HCT116 (cell line): ENCODE data around the gene KIR2DL3.
"Not testable (repeated sequence)": the region's sequence is repeated elsewhere in the genome, so short reads cannot be mapped to it uniquely, and the experiment has no call there.

ENCODE experiments used
- ATF3 ChIP-seq: IDR thresholded peaks from 2 replicates; pipeline ENCODE4 v1.6.1; 2012
- CBX3 ChIP-seq: IDR thresholded peaks from 2 replicates; pipeline ENCODE4 v1.6.1; 2012; ENCODE audit warnings: low read depth
- CEBPB ChIP-seq: IDR thresholded peaks from 2 replicates; pipeline ENCODE4 v1.6.1; 2012; ENCODE audit warnings: low read depth
- CTCF ChIP-seq, 3 experiments: fragments of 200-600 bp in 1 of 3; sonication (generic) in 1 of 3; IDR thresholded peaks in 2 of 3; conservative IDR thresholded peaks in 1 of 3; 2 replicates each; pipeline ENCODE4 v1.5.1; 2012 to 2017; ENCODE audit warnings: low read depth in 2 of 3, low read length in 2 of 3, antibody characterized with exemption in 1 of 3, borderline replicate concordance in 1 of 3, control low read depth in 1 of 3, mild to moderate bottlenecking in 1 of 3, mixed read lengths in 1 of 3, mixed run types in 1 of 3, moderate library complexity in 1 of 3; ENCODE audit not compliant: insufficient read depth in 1 of 3
- EZH2 ChIP-seq: fragments of 200-600 bp; sonication (generic); IDR thresholded peaks from 2 replicates; pipeline ENCODE4 v1.6.1; 2017; ENCODE audit warnings: antibody characterized with exemption, mixed run types
- EZH2phosphoT487 ChIP-seq: fragments of 200-600 bp; IDR thresholded peaks from 2 replicates; pipeline ENCODE4 v1.6.1; 2018; ENCODE audit warnings: antibody characterized with exemption, borderline replicate concordance
- MAX ChIP-seq: IDR thresholded peaks from 2 replicates; pipeline ENCODE4 v1.6.1; 2012
- POLR2A ChIP-seq: IDR thresholded peaks from 2 replicates; pipeline ENCODE4 v1.7.0; 2011; ENCODE audit warnings: borderline replicate concordance; ENCODE audit not compliant: insufficient read depth, insufficient read length; ENCODE audit errors: extremely low read depth
- POLR2AphosphoS5 ChIP-seq: IDR thresholded peaks from 2 replicates; pipeline ENCODE4 v1.6.1; 2011; ENCODE audit warnings: mild to moderate bottlenecking, low read depth, low read length, moderate library complexity
- REST ChIP-seq: IDR thresholded peaks from 2 replicates; pipeline ENCODE4 v1.6.1; 2012; ENCODE audit warnings: low read depth
- SIN3A ChIP-seq: IDR thresholded peaks from 2 replicates; pipeline ENCODE4 v1.6.1; 2012; ENCODE audit warnings: low read depth
- SP1 ChIP-seq: IDR thresholded peaks from 2 replicates; pipeline ENCODE4 v1.6.1; 2012; ENCODE audit warnings: low read depth
- SRF ChIP-seq: IDR thresholded peaks from 2 replicates; pipeline ENCODE4 v1.6.1; 2012; ENCODE audit warnings: low read depth
- ZBTB33 ChIP-seq: IDR thresholded peaks from 2 replicates; pipeline ENCODE4 v1.6.1; 2011; ENCODE audit warnings: mild to moderate bottlenecking, low read length, moderate library complexity; ENCODE audit not compliant: insufficient replicate concordance; ENCODE audit errors: extremely low read depth

GRCh38 chr19:54738306-54738705 is at the start of gene KIR2DL3:
- not testable (repeated sequence) for TF ChIP-seq CTCF (IDR thresholded peaks at IDR 0.05 in 2 of 3, conservative IDR thresholded peaks at IDR 0.05 in 1 of 3; ENCODE audit: borderline replicate concordance in 1 of 3, insufficient read depth in 1 of 3, low read depth in 2 of 3, low read length in 2 of 3); EZH2; POLR2A; SRF; SP1; SIN3A; ZBTB33; CEBPB; POLR2AphosphoS5; EZH2phosphoT487; ATF3; CBX3; REST; MAX
